Keratinocyte (primary cell): ENCODE results near the gene CSE1L. TPM values are rescaled to one million over a fixed set of nuclear protein-coding genes. Genes with fewer than 3 reads are reported as not detected.

Source experiments
- DNase-seq: peaks from one replicate; pipeline ENCODE4 v3.0.0-alpha.2; 2011; ENCODE audit warnings: low read depth, missing footprints, low spot score
- FAIRE-seq: peaks from 2 replicates; lab custom pipeline; 2011; peaks lifted over from hg19 to GRCh38; lab: Jason Lieb, UNC
- H2AFZ ChIP-seq: 2 replicates; pipeline ENCODE4 v1.6.0; 2012; ENCODE audit warnings: low read length, control low read depth, inconsistent platforms; ENCODE audit not compliant: control insufficient read depth
- H3K27ac ChIP-seq: 2 replicates; pipeline ENCODE4 v1.5.1; 2011; ENCODE audit warnings: low read length; ENCODE audit not compliant: control insufficient read depth, insufficient read depth
- H3K27me3 ChIP-seq: 3 replicates; pipeline ENCODE4 v1.6.0; 2011; ENCODE audit warnings: low read length; ENCODE audit not compliant: control insufficient read depth, insufficient read depth; ENCODE audit errors: extremely low read depth
- H3K36me3 ChIP-seq, 2 experiments: 2 replicates in 1 of 2; 3 replicates in 1 of 2; pipeline ENCODE4 v1.5.1; 2011; ENCODE audit warnings: low read length in 2 of 2, mild to moderate bottlenecking in 1 of 2; ENCODE audit not compliant: control insufficient read depth in 2 of 2, insufficient read depth in 2 of 2; ENCODE audit errors: extremely low read depth in 1 of 2
- H3K4me1 ChIP-seq: 3 replicates; pipeline ENCODE4 v1.5.1; 2011; ENCODE audit warnings: low read length; ENCODE audit not compliant: control insufficient read depth, insufficient read depth; ENCODE audit errors: extremely low read depth
- H3K4me2 ChIP-seq: 3 replicates; pipeline ENCODE4 v1.6.0; 2011; ENCODE audit warnings: low read depth, low read length; ENCODE audit not compliant: control insufficient read depth, insufficient read depth; ENCODE audit errors: extremely low read depth
- H3K4me3 ChIP-seq, 3 experiments: fragments of 200-600 bp in 1 of 3; sonication (generic) in 1 of 3; 2 replicates in 2 of 3; 3 replicates in 1 of 3; pipeline ENCODE4 v1.5.1; 2011 to 2016; ENCODE audit warnings: low read length in 3 of 3, mild to moderate bottlenecking in 3 of 3, control low read depth in 2 of 3, inconsistent platforms in 1 of 3, low read depth in 1 of 3, mixed read lengths in 1 of 3, mixed run types in 1 of 3, moderate library complexity in 1 of 3; ENCODE audit not compliant: control insufficient read depth in 2 of 3, insufficient read depth in 2 of 3; ENCODE audit errors: extremely low read depth in 1 of 3
- H3K79me2 ChIP-seq: 2 replicates; pipeline ENCODE4 v1.6.0; 2012; ENCODE audit warnings: low read length; ENCODE audit not compliant: control insufficient read depth, insufficient read depth
- H3K9ac ChIP-seq: 3 replicates; pipeline ENCODE4 v1.6.0; 2011; ENCODE audit warnings: low read length; ENCODE audit not compliant: control insufficient read depth, insufficient read depth; ENCODE audit errors: extremely low read depth
- H3K9me1 ChIP-seq: 3 replicates; pipeline ENCODE4 v1.6.0; 2011; ENCODE audit warnings: low read length; ENCODE audit not compliant: control insufficient read depth, insufficient read depth; ENCODE audit errors: extremely low read depth
- H3K9me3 ChIP-seq: 2 replicates; pipeline ENCODE4 v1.5.1; 2012; ENCODE audit warnings: low read depth, low read length; ENCODE audit not compliant: control insufficient read depth
- H4K20me1 ChIP-seq: 3 replicates; pipeline ENCODE4 v1.6.0; 2011; ENCODE audit warnings: low read length; ENCODE audit not compliant: control insufficient read depth, insufficient read depth; ENCODE audit errors: extremely low read depth
- EZH2 ChIP-seq: IDR thresholded peaks from one replicate; pipeline ENCODE4 v1.6.1; 2012; ENCODE audit warnings: inconsistent platforms, mild to moderate bottlenecking, low read length, moderate library complexity
- dilution Hi-C: fragments of 300-500 bp; cut with MboI; formaldehyde crosslinking; loops from one replicate; pipeline ENCODE4 v1.7.0; 2020; ENCODE audit warnings: low sequenced_read_pairs; ENCODE audit not compliant: extremely low pct_ligation_motif_present
- polyA plus RNA-seq, 5 experiments: library from polyadenylated mRNA; depleted of rRNA in 3 of 5; stranded (reverse) in 3 of 5; stranded (forward) in 1 of 5; unstranded in 1 of 5; fragments of >200 nt; gene quantifications; 1 replicate in 1 of 5; 2 replicates in 3 of 5; 3 replicates in 1 of 5; pipeline versions ENCODE4 v1.2.1 to v1.2.3, GENCODE V29; 2011 to 2012; ENCODE audit warnings: missing spikeins in 2 of 5, low read depth in 1 of 5, low replicate concordance in 1 of 5
- TF ChIP-seq, protein P1 (sequence below), 3 experiments: IDR thresholded peaks in 1 of 3; conservative IDR thresholded peaks in 1 of 3; optimal IDR thresholded peaks in 1 of 3; 2 replicates in 2 of 3; 3 replicates in 1 of 3; pipeline versions ENCODE3 to v1.5.1; 2011; ENCODE audit warnings: low read length in 3 of 3, mild to moderate bottlenecking in 3 of 3, moderate library complexity in 2 of 3, control low read depth in 1 of 3, inconsistent platforms in 1 of 3; ENCODE audit not compliant: insufficient read depth in 2 of 3; ENCODE audit errors: extremely low read depth in 1 of 3

The CSE1L gene
- polyA plus RNA-seq, 1 donor (not counting 4 experiments of a cell fraction or from before 2014, with no cell fraction given): 134 TPM

DNA sequence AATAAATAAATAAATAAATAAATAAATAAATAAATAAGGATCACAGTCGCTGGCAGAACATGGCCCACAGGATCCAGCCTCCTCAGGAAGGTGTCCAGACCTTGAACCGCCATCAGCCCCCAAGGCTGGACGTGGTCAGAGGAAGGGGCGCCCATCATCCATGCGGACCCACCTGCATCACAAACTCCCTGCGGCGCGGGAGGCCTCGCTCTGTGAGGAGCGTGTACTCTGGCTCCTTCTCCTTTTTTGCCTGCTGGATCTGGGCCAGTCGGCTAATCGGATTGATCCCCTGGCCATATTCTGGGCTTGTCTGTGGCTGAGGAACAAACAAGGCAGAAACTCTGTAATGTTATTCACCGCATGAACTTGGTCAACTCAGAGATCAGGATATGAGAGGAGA lies 76.8 kb downstream of the CSE1L start:
- no peaks in the 10 kb centered on the region for H3K9me1 ChIP-seq
- dilution Hi-C loops: no loop called here
- H3K27ac ChIP-seq: no peak overlapping the region
- no peak overlapping the region for H3K9ac ChIP-seq
- FAIRE-seq (no peak), DNase-seq (no peak)
- H3K4me3 ChIP-seq: no peak overlapping the region
- TF ChIP-seq, protein P1, sequence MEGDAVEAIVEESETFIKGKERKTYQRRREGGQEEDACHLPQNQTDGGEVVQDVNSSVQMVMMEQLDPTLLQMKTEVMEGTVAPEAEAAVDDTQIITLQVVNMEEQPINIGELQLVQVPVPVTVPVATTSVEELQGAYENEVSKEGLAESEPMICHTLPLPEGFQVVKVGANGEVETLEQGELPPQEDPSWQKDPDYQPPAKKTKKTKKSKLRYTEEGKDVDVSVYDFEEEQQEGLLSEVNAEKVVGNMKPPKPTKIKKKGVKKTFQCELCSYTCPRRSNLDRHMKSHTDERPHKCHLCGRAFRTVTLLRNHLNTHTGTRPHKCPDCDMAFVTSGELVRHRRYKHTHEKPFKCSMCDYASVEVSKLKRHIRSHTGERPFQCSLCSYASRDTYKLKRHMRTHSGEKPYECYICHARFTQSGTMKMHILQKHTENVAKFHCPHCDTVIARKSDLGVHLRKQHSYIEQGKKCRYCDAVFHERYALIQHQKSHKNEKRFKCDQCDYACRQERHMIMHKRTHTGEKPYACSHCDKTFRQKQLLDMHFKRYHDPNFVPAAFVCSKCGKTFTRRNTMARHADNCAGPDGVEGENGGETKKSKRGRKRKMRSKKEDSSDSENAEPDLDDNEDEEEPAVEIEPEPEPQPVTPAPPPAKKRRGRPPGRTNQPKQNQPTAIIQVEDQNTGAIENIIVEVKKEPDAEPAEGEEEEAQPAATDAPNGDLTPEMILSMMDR (optimal IDR thresholded peaks at IDR 0.05 in 1 of 3, IDR thresholded peaks at IDR 0.05 in 1 of 3, conservative IDR thresholded peaks at IDR 0.05 in 1 of 3; ENCODE audit: extremely low read depth in 1 of 3, insufficient read depth in 2 of 3, low read length in 3 of 3): no peak
- no peak for TF ChIP-seq EZH2
- H3K4me1 ChIP-seq: peaks cover 2% of the 10 kb centered on the region
- peaks cover 29 to 31% of the 10 kb centered on the region in 2 experiments for H3K36me3 ChIP-seq
- no peak overlapping the region for H2AFZ ChIP-seq
- H3K4me2 ChIP-seq: no peak overlapping the region
- no peaks in the 10 kb centered on the region for H3K9me3 ChIP-seq
- no peaks in the 10 kb centered on the region for H3K79me2 ChIP-seq
- H4K20me1 ChIP-seq: no peaks in the 10 kb centered on the region
- no peaks in the 10 kb centered on the region for H3K27me3 ChIP-seq

DNA sequence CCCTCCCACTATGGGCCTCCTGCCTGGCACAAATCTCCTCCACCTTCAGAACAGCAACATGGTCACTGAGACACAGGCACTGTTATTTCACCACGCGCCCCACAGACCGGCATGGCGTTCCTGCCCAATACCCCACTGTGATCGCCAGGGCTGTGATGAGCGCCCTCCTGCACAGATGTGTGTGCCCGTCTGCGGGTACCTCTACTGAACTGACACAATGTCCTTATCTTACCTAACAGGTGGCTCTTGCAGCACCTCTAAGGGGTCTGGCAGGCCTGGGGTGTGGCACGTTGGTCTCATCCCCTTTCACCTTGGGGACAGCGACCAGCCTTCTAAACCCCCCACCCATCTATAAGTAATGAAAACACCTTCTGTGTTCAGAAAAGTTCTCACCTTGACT lies 77.9 kb downstream of the CSE1L start:
- Histone ChIP-seq H3K4me1 (peaks cover 2% of the 10 kb centered on the region), H3K27ac (no peak overlapping the region), H3K36me3 (peaks cover 24% of the 10 kb centered on the region in 2 experiments), H3K79me2 (no peaks in the 10 kb centered on the region), H3K4me2 (no peak overlapping the region), H3K9me3 (no peaks in the 10 kb centered on the region), H4K20me1 (no peaks in the 10 kb centered on the region), H3K9me1 (no peaks in the 10 kb centered on the region), H2AFZ (no peak overlapping the region), H3K27me3 (no peaks in the 10 kb centered on the region), H3K4me3 (no peak overlapping the region), H3K9ac (no peak overlapping the region)
- no peak for FAIRE-seq
- TF ChIP-seq, protein P1 (optimal IDR thresholded peaks at IDR 0.05 in 1 of 3, IDR thresholded peaks at IDR 0.05 in 1 of 3, conservative IDR thresholded peaks at IDR 0.05 in 1 of 3; ENCODE audit: extremely low read depth in 1 of 3, insufficient read depth in 2 of 3, low read length in 3 of 3): no peak
- TF ChIP-seq EZH2: no peak
- dilution Hi-C loops: no loop called here
- DNase-seq: no peak
